Fibroblast of pulmonary artery (primary cell): Measurements from ENCODE around the gene ABTB2.

Source experiments
- DNase-seq: peaks from one replicate; pipeline ENCODE4 v3.0.0-alpha.2; 2010; ENCODE audit warnings: low read depth
- H3K4me3 ChIP-seq: replicated peaks from 2 replicates; pipeline ENCODE4 v1.5.1; 2011; ENCODE audit warnings: low read depth, mild to moderate bottlenecking, control low read depth, low read length, moderate library complexity
- CTCF ChIP-seq: IDR thresholded peaks from 2 replicates; pipeline ENCODE4 v1.5.1; 2011; ENCODE audit warnings: mild to moderate bottlenecking, control low read depth, low read length, inconsistent platforms; ENCODE audit errors: missing control alignments

ABTB2 gene

GRCh38 chr11:34298871-34299270 lies 58.9 kb downstream of the ABTB2 start:
- H3K4me3 ChIP-seq: no peak overlapping the region
- no peak for TF ChIP-seq CTCF
- no peak for DNase-seq

GRCh38 chr11:34296412-34296811 lies 61.4 kb downstream of the ABTB2 start:
- no peak for DNase-seq
- TF ChIP-seq CTCF: no peak
- H3K4me3 ChIP-seq: no peak overlapping the region

GRCh38 chr11:34292546-34292945 lies 65.3 kb downstream of the ABTB2 start:
- no peak for DNase-seq
- no peak for TF ChIP-seq CTCF
- no peak overlapping the region for H3K4me3 ChIP-seq

- no peak for TF ChIP-seq CTCF
- H3K4me3 ChIP-seq: no peak overlapping the region
- no peak for DNase-seq
Observed at GRCh38 chr11:34292111-34292510, 65.7 kb downstream of the ABTB2 start.

- no peak for TF ChIP-seq CTCF
- H3K4me3 ChIP-seq: no peak overlapping the region
- DNase-seq: no peak
Observed at GRCh38 chr11:34290926-34291325, 66.9 kb downstream of the ABTB2 start.

- no peak overlapping the region for H3K4me3 ChIP-seq
- no peak for TF ChIP-seq CTCF
- no peak for DNase-seq
Observed at GRCh38 chr11:34288492-34288891, 69.3 kb downstream of the ABTB2 start.

- TF ChIP-seq CTCF: no peak
Observed at GRCh38 chr11:34284811-34285481, 72.9 kb downstream of the ABTB2 start.

More at GRCh38 chr11:34284811-34285481, 72.9 kb downstream of the ABTB2 start:
- no peak overlapping the region for H3K4me3 ChIP-seq
- DNase-seq: no peak
